HCT116 (cell line): Measurements from ENCODE around the gene AIM2. TPM values are rescaled to one million over a fixed set of nuclear protein-coding genes. Genes with fewer than 3 reads are reported as not detected.

Experiments used
- ATAC-seq: fragments of 200-7000 bp; cut with Tn5 transposase; 2 replicates; pipeline ENCODE4 v1.9.1; 2020; ENCODE audit warnings: mild to moderate bottlenecking, moderate library complexity
- BruUV-seq: library from RNA; stranded (reverse); fragments of 400-500 nt; replicated peaks from 2 replicates; lab custom pipeline; 2021; lab: Mats Ljungman, UMichigan
- CTCF ChIA-PET: fragments of 300-600 bp; sonication (Branson Sonifier 250); formaldehyde crosslinking; loops from one replicate; lab custom pipeline; 2021; ENCODE audit warnings: antibody characterized with exemption; lab: Charles Lee
- POLR2A ChIA-PET: fragments of 300-600, 350-600 bp; sonication (Branson Sonifier 250); formaldehyde crosslinking; loops from one replicate; lab custom pipeline; 2021; ENCODE audit warnings: antibody characterized with exemption; lab: Charles Lee
- RAD21 ChIA-PET, 2 experiments: fragments of 300-600 bp; sonication (Branson Sonifier 250); formaldehyde crosslinking; loops; one replicate each; lab custom pipeline; 2023; ENCODE audit warnings: low total read pairs in 2 of 2; ENCODE audit not compliant: uncharacterized antibody in 2 of 2, unreplicated experiment in 2 of 2, low non-redundant PET in 1 of 2; lab: Charles Lee
- DNase-seq: peaks from one replicate; pipeline ENCODE4 v3.0.0-alpha.2; 2010; ENCODE audit warnings: low read depth, low spot score
- H2AFZ ChIP-seq: fragments of 200-600 bp; shearing (Covaris generic), sonication (generic); 2 replicates; pipeline ENCODE4 v1.6.1; 2017; ENCODE audit warnings: low read depth, mixed run types, mixed read lengths, antibody characterized with exemption, low read length; ENCODE audit not compliant: poor library complexity, severe bottlenecking
- H3K27ac ChIP-seq: 2 replicates; pipeline ENCODE4 v1.5.1; 2012; ENCODE audit warnings: low read depth, low read length
- H3K27me3 ChIP-seq: fragments of 200-600 bp; sonication (generic); 2 replicates; pipeline ENCODE4 v1.6.1; 2016; ENCODE audit warnings: mixed run types, low read length, mixed read lengths; ENCODE audit not compliant: insufficient read depth
- H3K36me3 ChIP-seq, 2 experiments: fragments of 200-500 bp in 1 of 2; fragments of 200-600 bp in 1 of 2; sonication (Bioruptor generic) in 1 of 2; sonication (generic) in 1 of 2; 2 replicates each; pipeline versions ENCODE4 v1.5.1 to v1.6.1; 2014 to 2016; ENCODE audit warnings: low read length in 2 of 2, inconsistent platforms in 1 of 2, mixed read lengths in 1 of 2, mixed run types in 1 of 2; ENCODE audit not compliant: insufficient read depth in 2 of 2, control insufficient read depth in 1 of 2
- H3K4me1 ChIP-seq, 2 experiments: fragments of 200-600 bp in 1 of 2; sonication (generic) in 1 of 2; 2 replicates each; pipeline versions ENCODE4 v1.5.1 to v1.6.1; 2012 to 2017; ENCODE audit warnings: low read length in 2 of 2, inconsistent platforms in 1 of 2, mild to moderate bottlenecking in 1 of 2, mixed read lengths in 1 of 2, mixed run types in 1 of 2, moderate library complexity in 1 of 2; ENCODE audit not compliant: insufficient read depth in 2 of 2, control insufficient read depth in 1 of 2
- H3K4me2 ChIP-seq: fragments of 200-600 bp; sonication (generic); 2 replicates; pipeline ENCODE4 v1.6.1; 2017; ENCODE audit warnings: mixed run types, low read length, mixed read lengths
- H3K4me3 ChIP-seq, 2 experiments: fragments of 200-600 bp in 1 of 2; sonication (generic) in 1 of 2; replicated peaks in 1 of 2; 2 replicates each; pipeline ENCODE4 v1.5.1; 2011 to 2016; ENCODE audit warnings: low read length in 2 of 2, control low read depth in 1 of 2, low read depth in 1 of 2, mild to moderate bottlenecking in 1 of 2, mixed read lengths in 1 of 2, mixed run types in 1 of 2
- H3K79me2 ChIP-seq: fragments of 200-600 bp; sonication (generic); 2 replicates; pipeline ENCODE4 v1.6.1; 2017; ENCODE audit warnings: mild to moderate bottlenecking, mixed run types, low read length, moderate library complexity, mixed read lengths; ENCODE audit not compliant: insufficient read depth
- H3K9ac ChIP-seq: fragments of 200-600 bp; sonication (generic); 2 replicates; pipeline ENCODE4 v1.6.1; 2016; ENCODE audit warnings: low read length, mixed read lengths
- H3K9me2 ChIP-seq: fragments of 200-600 bp; sonication (generic), shearing (Covaris generic); 2 replicates; pipeline ENCODE4 v1.6.1; 2017; ENCODE audit warnings: mixed run types, mild to moderate bottlenecking, moderate library complexity; ENCODE audit not compliant: insufficient read depth
- H3K9me3 ChIP-seq, 2 experiments: fragments of 200-500 bp in 1 of 2; fragments of 200-600 bp in 1 of 2; sonication (Bioruptor generic) in 1 of 2; sonication (generic) in 1 of 2; 2 replicates each; pipeline ENCODE4 v1.6.1; 2014 to 2017; ENCODE audit warnings: low read length in 2 of 2, mixed read lengths in 2 of 2, inconsistent platforms in 1 of 2, low read depth in 1 of 2, mild to moderate bottlenecking in 1 of 2, mixed run types in 1 of 2, moderate library complexity in 1 of 2; ENCODE audit not compliant: control insufficient read depth in 1 of 2, insufficient read depth in 1 of 2
- H4K20me1 ChIP-seq: fragments of 200-600 bp; sonication (generic), shearing (Covaris generic); 2 replicates; pipeline ENCODE4 v1.6.1; 2017; ENCODE audit warnings: mixed run types, mild to moderate bottlenecking, moderate library complexity; ENCODE audit not compliant: insufficient read depth
- ATF3 ChIP-seq: IDR thresholded peaks from 2 replicates; pipeline ENCODE4 v1.6.1; 2012
- EZH2phosphoT487 ChIP-seq: fragments of 200-600 bp; IDR thresholded peaks from 2 replicates; pipeline ENCODE4 v1.6.1; 2018; ENCODE audit warnings: antibody characterized with exemption, borderline replicate concordance
- JUND ChIP-seq: IDR thresholded peaks from 2 replicates; pipeline ENCODE4 v1.6.1; 2012
- MAX ChIP-seq: IDR thresholded peaks from 2 replicates; pipeline ENCODE4 v1.6.1; 2012
- POLR2AphosphoS5 ChIP-seq: IDR thresholded peaks from 2 replicates; pipeline ENCODE4 v1.6.1; 2011; ENCODE audit warnings: mild to moderate bottlenecking, low read depth, low read length, moderate library complexity
- SIN3A ChIP-seq: IDR thresholded peaks from 2 replicates; pipeline ENCODE4 v1.6.1; 2012; ENCODE audit warnings: low read depth
- SP1 ChIP-seq: IDR thresholded peaks from 2 replicates; pipeline ENCODE4 v1.6.1; 2012; ENCODE audit warnings: low read depth
- TCF7L2 ChIP-seq: IDR thresholded peaks from 2 replicates; pipeline ENCODE4 v1.7.0; 2011; ENCODE audit warnings: borderline replicate concordance, inconsistent platforms; ENCODE audit not compliant: insufficient read depth, insufficient read length; ENCODE audit errors: extremely low read depth
- ZBTB33 ChIP-seq: IDR thresholded peaks from 2 replicates; pipeline ENCODE4 v1.6.1; 2011; ENCODE audit warnings: mild to moderate bottlenecking, low read length, moderate library complexity; ENCODE audit not compliant: insufficient replicate concordance; ENCODE audit errors: extremely low read depth
- ZFX ChIP-seq: fragments of 450-650 bp; IDR thresholded peaks from 2 replicates; pipeline ENCODE4 v1.6.1; 2017
- intact Hi-C: fragments of 100-400 bp; cut with micrococcal nuclease; formaldehyde crosslinking; loops from 2 replicates; pipeline ENCODE4 v1.10.0; 2022
- total RNA-seq: library from RNA; stranded (reverse); gene quantifications from one replicate; pipeline ENCODE4 v1.2.1, GENCODE V29; 2021; ENCODE audit not compliant: unreplicated experiment

Gene AIM2
- total RNA-seq, 1 experiment from 2014 or later: not detected

- POLR2A ChIA-PET: no interaction called here
- DNase-seq (no peak), ATAC-seq (no peak)
- Histone ChIP-seq H3K4me2 (no peak overlapping the region), H3K4me1 (no peaks in the 10 kb centered on the region), H4K20me1 (no peaks in the 10 kb centered on the region), H3K79me2 (no peaks in the 10 kb centered on the region), H3K27me3 (no peaks in the 10 kb centered on the region), H3K9me3 (no peaks in the 10 kb centered on the region), H2AFZ (no peak overlapping the region), H3K9ac (no peak overlapping the region), H3K36me3 (no peaks in the 10 kb centered on the region), H3K27ac (no peak overlapping the region), H3K9me2 (no peaks in the 10 kb centered on the region), H3K4me3 (no peak overlapping the region)
- CTCF ChIA-PET: no interaction called here
- TF ChIP-seq SIN3A (no peak), POLR2AphosphoS5 (no peak), MAX (no peak), ZFX (no peak), ZBTB33 (no peak), TCF7L2 (no peak), SP1 (no peak), JUND (no peak), EZH2phosphoT487 (no peak), ATF3 (no peak)
- no TSS peak for BruUV-seq
- intact Hi-C loops: no loop called here
- RAD21 ChIA-PET: no interaction called here
Measured at GRCh38 chr1:159088050-159088449, 11.5 kb upstream of the AIM2 start.
